ENCODE data around the gene TTC23L.

GRCh38 chr5:34866989-34867471, 28.1 kb downstream of the TTC23L start:
- TF ChIP-seq CTCF (conservative IDR thresholded peaks at IDR 0.05 in 1 of 2, IDR thresholded peaks at IDR 0.05 in 1 of 2; ENCODE audit: low read depth in 1 of 2, low read length in 2 of 2) (no peak), EZH2 (IDR thresholded peaks at IDR 0.05; ENCODE audit: low read length, missing control alignments) (no peak)
